GM23338 (cell line): ENCODE results near the gene GSDME. TPM values are rescaled to one million over a fixed set of nuclear protein-coding genes. Genes with fewer than 3 reads are reported as not detected.
A peak's percentile ranks its signal among the peaks of the same experiment; 100 is the strongest.

Experiments
- ATAC-seq: fragments of 200-7000 bp; cut with Tn5 transposase; 3 replicates; pipeline ENCODE4 v1.9.1; 2020
- DNase-seq: peaks from one replicate; pipeline ENCODE4 v3.0.0-alpha.2; 2015; ENCODE audit warnings: low spot score
- H2AFZ ChIP-seq: fragments of 200-600 bp; sonication (generic); 2 replicates; pipeline ENCODE4 v1.8.0; 2016; ENCODE audit warnings: antibody characterized with exemption, mild to moderate bottlenecking, moderate library complexity
- H3F3A ChIP-seq: fragments of 200-600 bp; sonication (generic); replicated peaks from 2 replicates; pipeline ENCODE4 v1.8.0; 2017; ENCODE audit warnings: antibody characterized with exemption, mixed run types, low read depth
- H3K27ac ChIP-seq: fragments of 200-600 bp; sonication (generic); 2 replicates; pipeline ENCODE4 v1.6.1; 2016; ENCODE audit warnings: low read depth
- H3K27me3 ChIP-seq: fragments of 200-600 bp; sonication (generic); 2 replicates; pipeline ENCODE4 v1.8.0; 2016; ENCODE audit warnings: mild to moderate bottlenecking, mixed run types, moderate library complexity; ENCODE audit not compliant: insufficient read depth
- H3K36me3 ChIP-seq: fragments of 200-600 bp; sonication (generic); 2 replicates; pipeline ENCODE4 v1.8.0; 2016; ENCODE audit warnings: mild to moderate bottlenecking; ENCODE audit not compliant: insufficient read depth
- H3K4me1 ChIP-seq: fragments of 200-600 bp; sonication (generic); 2 replicates; pipeline ENCODE4 v1.8.0; 2016; ENCODE audit warnings: mild to moderate bottlenecking, moderate library complexity; ENCODE audit not compliant: insufficient read depth
- H3K4me2 ChIP-seq: fragments of 200-600 bp; sonication (generic); 2 replicates; pipeline ENCODE4 v1.7.1; 2017; ENCODE audit warnings: mixed run types
- H3K4me3 ChIP-seq: fragments of 200-600 bp; sonication (generic); 2 replicates; pipeline ENCODE4 v1.6.1; 2016; ENCODE audit warnings: mixed run types
- H3K79me2 ChIP-seq: fragments of 200-600 bp; sonication (generic); replicated peaks from 2 replicates; pipeline ENCODE4 v1.8.0; 2017; ENCODE audit warnings: mild to moderate bottlenecking; ENCODE audit not compliant: insufficient read depth
- H3K9me2 ChIP-seq: fragments of 200-600 bp; sonication (generic); 2 replicates; pipeline ENCODE4 v1.8.0; 2017; ENCODE audit not compliant: insufficient read depth
- H4K20me1 ChIP-seq: fragments of 200-600 bp; sonication (generic); replicated peaks from 2 replicates; pipeline ENCODE4 v1.8.0; 2017; ENCODE audit warnings: mild to moderate bottlenecking; ENCODE audit not compliant: insufficient read depth
- H3K27ac Mint-ChIP-seq: 2 replicates; pipeline ENCODE4 v1.8.0; 2020; ENCODE audit warnings: inconsistent platforms, mild to moderate bottlenecking, moderate library complexity, mixed read lengths
- H3K27me3 Mint-ChIP-seq: 3 replicates; pipeline ENCODE4 v1.8.0; 2022; ENCODE audit warnings: low read depth, mild to moderate bottlenecking, moderate library complexity, mixed read lengths, inconsistent platforms; ENCODE audit not compliant: insufficient read depth, poor library complexity
- H3K36me3 Mint-ChIP-seq: 3 replicates; pipeline ENCODE4 v1.8.0; 2021; ENCODE audit warnings: low read depth, mild to moderate bottlenecking, inconsistent platforms, moderate library complexity, mixed read lengths
- H3K4me1 Mint-ChIP-seq: 3 replicates; pipeline ENCODE4 v1.8.0; 2020; ENCODE audit warnings: mild to moderate bottlenecking, inconsistent platforms, mixed read lengths
- H3K4me3 Mint-ChIP-seq: 3 replicates; pipeline ENCODE4 v1.8.0; 2021; ENCODE audit warnings: moderate library complexity, mild to moderate bottlenecking, inconsistent platforms, mixed read lengths
- H3K9me3 Mint-ChIP-seq: 3 replicates; pipeline ENCODE4 v1.8.0; 2020; ENCODE audit warnings: moderate library complexity, mild to moderate bottlenecking, inconsistent platforms, mixed read lengths
- CREB1 ChIP-seq: fragments of 250-450 bp; sonication (Bioruptor Pico); IDR thresholded peaks from 2 replicates; pipeline ENCODE4 v1.5.0; 2020; ENCODE audit warnings: low read depth, mild to moderate bottlenecking, moderate library complexity
- CTCF ChIP-seq, 2 experiments: fragments of 200-600 bp in 1 of 2; sonication (generic) in 1 of 2; conservative IDR thresholded peaks; 2 replicates each; pipeline versions ENCODE4 v1.5.1 to v1.6.1; 2016 to 2017; ENCODE audit warnings: antibody characterized with exemption in 2 of 2, low read depth in 2 of 2, mild to moderate bottlenecking in 2 of 2, moderate library complexity in 1 of 2
- ETS1 ChIP-seq: IDR thresholded peaks from 2 replicates; pipeline ENCODE4 v1.6.1; 2016; ENCODE audit warnings: antibody characterized with exemption
- EZH2 ChIP-seq: fragments of 200-600 bp; sonication (generic); IDR thresholded peaks from one replicate; pipeline ENCODE4 v1.8.0; 2017; ENCODE audit warnings: antibody characterized with exemption, mild to moderate bottlenecking, low read depth; ENCODE audit not compliant: unreplicated experiment
- EZH2phosphoT487 ChIP-seq: fragments of 200-600 bp; sonication (generic); IDR thresholded peaks from one replicate; pipeline ENCODE4 v1.8.1; 2018; ENCODE audit warnings: antibody characterized with exemption; ENCODE audit not compliant: unreplicated experiment
- JUNB ChIP-seq: IDR thresholded peaks from one replicate; pipeline ENCODE4 v1.6.1; 2016; ENCODE audit warnings: antibody characterized with exemption; ENCODE audit not compliant: unreplicated experiment
- NANOG ChIP-seq: IDR thresholded peaks from 2 replicates; pipeline ENCODE4 v1.6.1; 2016; ENCODE audit warnings: antibody characterized with exemption, borderline replicate concordance
- POLR2AphosphoS5 ChIP-seq: IDR thresholded peaks from 2 replicates; pipeline ENCODE4 v1.6.1; 2016; ENCODE audit warnings: antibody characterized with exemption, low read depth
- REST ChIP-seq: IDR thresholded peaks from one replicate; pipeline ENCODE4 v1.6.1; 2018; ENCODE audit warnings: antibody characterized with exemption; ENCODE audit not compliant: unreplicated experiment
- STAT1 ChIP-seq: IDR thresholded peaks from one replicate; pipeline ENCODE4 v1.6.1; 2016; ENCODE audit warnings: antibody characterized with exemption; ENCODE audit not compliant: unreplicated experiment
- ZNF114 ChIP-seq: fragments of 250-450 bp; sonication (Bioruptor Pico); IDR thresholded peaks from 2 replicates; pipeline ENCODE4 v1.5.0; 2020; ENCODE audit warnings: mild to moderate bottlenecking, moderate library complexity
- ZNF331 ChIP-seq: fragments of 250-450 bp; sonication (Bioruptor Pico); IDR thresholded peaks from 2 replicates; pipeline ENCODE4 v1.5.0; 2020; ENCODE audit warnings: low read depth, mild to moderate bottlenecking, moderate library complexity
- ZNF462 ChIP-seq: fragments of 250-450 bp; sonication (Bioruptor Pico); IDR thresholded peaks from 2 replicates; pipeline ENCODE4 v1.5.0; 2020; ENCODE audit warnings: mild to moderate bottlenecking, moderate library complexity
- polyA plus RNA-seq: library from polyadenylated mRNA; unstranded; fragments of >200 nt; fragmentation: Nextera tagmentation; extraction: Ambion mirVana; gene quantifications from 2 replicates; pipeline ENCODE4 v1.2.1, GENCODE V29; 2016
- total RNA-seq: library from RNA; depleted of rRNA; stranded (reverse); fragments of >200 nt; shearing (Covaris generic); gene quantifications from 2 replicates; pipeline ENCODE4 v1.2.3, GENCODE V29; 2014

Gene GSDME
- total and polyA plus RNA-seq, 2 experiments from 2014 or later = 8.3 to 8.5 TPM

- H4K20me1 ChIP-seq = no peaks in the 10 kb centered on the region
- H3K9me3 Mint-ChIP-seq = no peaks in the 10 kb centered on the region
- H3K27me3 Mint-ChIP-seq = peaks cover 3% of the 10 kb centered on the region
- no peak overlapping the region for H2AFZ ChIP-seq
- no peaks in the 10 kb centered on the region for H3K36me3 ChIP-seq
- DNase-seq = peak; percentile 8
- peaks cover 17% of the 10 kb centered on the region; the same call in 2 of the 3 replicates for H3K4me1 Mint-ChIP-seq
- no peak for TF ChIP-seq EZH2
- TF ChIP-seq REST = no peak
- no peak for TF ChIP-seq EZH2phosphoT487
- TF ChIP-seq CTCF (conservative IDR thresholded peaks at IDR 0.05; ENCODE audit: low read depth in 2 of 2) = no peak
- TF ChIP-seq JUNB = no peak
- TF ChIP-seq NANOG = no peak
- no peak for TF ChIP-seq STAT1
- TF ChIP-seq POLR2AphosphoS5 = no peak
- no peak for TF ChIP-seq ETS1
- TF ChIP-seq ZNF462 (CRISPR knock-in tag) = no peak
- TF ChIP-seq ZNF331 (CRISPR knock-in tag) = no peak
- TF ChIP-seq ZNF114 (CRISPR knock-in tag) = no peak
- TF ChIP-seq CREB1 (CRISPR knock-in tag) = no peak
- no peak overlapping the region for H3K27ac Mint-ChIP-seq
- H3K4me1 ChIP-seq = no peaks in the 10 kb centered on the region
- H3K9me2 ChIP-seq = no peaks in the 10 kb centered on the region
- no peak overlapping the region for H3K4me3 Mint-ChIP-seq
- H3K4me3 ChIP-seq = no peak overlapping the region
- peaks cover 11% of the 10 kb centered on the region for H3K36me3 Mint-ChIP-seq
- no peaks in the 10 kb centered on the region for H3F3A ChIP-seq
- no peaks in the 10 kb centered on the region for H3K27me3 ChIP-seq
- H3K4me2 ChIP-seq = no peak overlapping the region
- no peak overlapping the region for H3K27ac ChIP-seq
- peak; percentile 34; the same call in 2 of the 3 replicates for ATAC-seq
- peaks cover 23% of the 10 kb centered on the region for H3K79me2 ChIP-seq
Observed at GRCh38 chr7:24652251-24652939, 104.9 kb downstream of the GSDME start.
